NCI-H2081 treated with DMSO at 0.1 percent for 48 hours (cell line): ENCODE results near the gene DNAH11.

Experiments used
- DNase-seq: peaks from one replicate; lab custom pipeline; 2025; lab: John Stamatoyannopoulos, UW

The DNAH11 gene

DNA sequence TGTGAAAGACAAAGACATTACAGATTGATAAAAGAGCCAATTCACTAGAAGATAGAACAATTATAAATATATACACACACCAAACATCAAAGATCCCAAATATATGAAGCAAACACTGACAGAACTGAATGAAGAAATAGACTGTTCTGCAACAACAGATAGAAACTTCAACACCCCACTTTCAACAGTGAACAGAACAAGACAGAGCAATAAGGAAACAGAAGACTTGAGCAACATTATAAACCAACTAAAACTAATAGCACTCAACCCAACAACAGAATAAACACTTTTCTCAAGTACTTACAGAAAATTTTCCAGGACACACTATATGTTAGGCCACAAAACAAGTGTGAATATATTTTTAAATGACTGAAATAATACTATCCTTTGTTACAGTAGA is 392.0 kb downstream of the DNAH11 start:
- no peak for DNase-seq

DNA sequence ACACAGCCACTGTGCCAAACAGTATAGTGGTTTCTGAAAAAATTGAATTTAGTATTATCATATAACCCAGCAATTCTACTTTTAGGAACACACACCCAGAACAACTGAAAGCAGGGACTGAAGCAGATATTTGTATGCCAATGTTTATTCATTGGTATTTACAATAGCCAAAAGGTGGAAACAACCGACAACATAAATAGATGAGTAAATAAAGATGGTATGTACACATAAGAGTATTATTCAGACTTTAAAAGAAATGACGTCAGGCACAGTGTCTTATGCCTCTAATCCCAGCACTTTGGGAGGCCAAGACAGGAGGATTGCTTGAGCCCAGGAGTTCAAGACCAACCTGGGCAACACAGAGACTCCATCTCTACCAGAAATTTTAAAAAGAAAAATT is 395.6 kb downstream of the DNAH11 start:
- DNase-seq, result no peak

DNA sequence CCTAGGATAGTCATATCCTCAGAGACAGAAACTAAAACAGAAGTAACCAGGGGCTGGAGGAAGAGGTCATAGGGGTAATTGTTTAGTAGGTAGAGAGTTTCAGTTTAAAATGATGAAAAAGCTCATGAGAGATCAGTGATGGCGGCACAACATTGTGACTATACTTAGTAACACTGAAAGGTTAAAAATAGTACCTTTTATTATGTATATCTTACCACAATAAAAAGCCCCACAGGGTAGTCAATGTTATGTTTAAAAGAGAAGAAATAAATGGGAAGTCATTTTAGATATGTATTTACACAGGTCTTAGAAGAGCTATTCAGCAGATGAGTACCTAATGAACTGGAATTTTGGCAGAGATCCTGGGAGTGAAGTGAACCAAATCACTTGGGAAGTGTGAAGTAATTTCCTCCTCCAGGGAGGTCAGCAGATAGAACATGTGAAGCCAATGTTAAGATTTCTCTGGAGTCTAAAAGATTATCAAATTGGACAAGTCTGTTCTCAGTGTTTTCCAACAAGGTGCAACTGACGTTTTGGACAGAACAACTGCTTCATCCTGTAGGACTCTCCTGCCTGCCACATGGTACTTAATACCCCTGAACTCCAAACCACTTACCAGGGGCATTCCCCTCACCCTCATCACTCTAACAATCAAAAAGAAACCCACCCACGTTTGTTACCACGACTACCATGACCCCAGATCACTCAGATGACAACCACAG is 396.5 kb downstream of the DNAH11 start:
- DNase-seq, result no peak

DNA sequence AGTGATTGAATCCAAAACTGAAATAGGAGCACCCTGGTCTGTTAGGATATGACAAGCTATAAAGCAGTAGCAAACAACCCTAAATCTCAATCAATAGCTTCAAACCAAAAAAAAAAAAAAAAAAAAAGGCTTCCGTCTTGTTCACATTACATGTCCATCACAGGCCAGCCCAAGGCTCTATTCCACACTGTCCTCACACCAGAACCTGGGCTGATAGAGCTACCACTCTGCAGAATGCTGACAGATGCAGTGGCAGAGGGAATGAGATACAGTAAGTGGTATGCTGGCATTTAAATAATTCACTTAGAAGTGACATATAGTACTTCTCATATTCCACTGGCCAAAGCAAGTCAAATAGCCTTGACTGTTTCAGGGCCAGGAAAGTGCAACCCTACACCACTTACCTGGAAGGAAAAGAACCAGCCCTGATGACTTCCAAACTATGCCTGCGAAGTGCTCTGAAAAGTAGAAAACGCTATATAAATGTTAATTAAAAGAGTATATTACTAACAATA is 397.1 kb downstream of the DNAH11 start:
- DNase-seq, result no peak

DNA sequence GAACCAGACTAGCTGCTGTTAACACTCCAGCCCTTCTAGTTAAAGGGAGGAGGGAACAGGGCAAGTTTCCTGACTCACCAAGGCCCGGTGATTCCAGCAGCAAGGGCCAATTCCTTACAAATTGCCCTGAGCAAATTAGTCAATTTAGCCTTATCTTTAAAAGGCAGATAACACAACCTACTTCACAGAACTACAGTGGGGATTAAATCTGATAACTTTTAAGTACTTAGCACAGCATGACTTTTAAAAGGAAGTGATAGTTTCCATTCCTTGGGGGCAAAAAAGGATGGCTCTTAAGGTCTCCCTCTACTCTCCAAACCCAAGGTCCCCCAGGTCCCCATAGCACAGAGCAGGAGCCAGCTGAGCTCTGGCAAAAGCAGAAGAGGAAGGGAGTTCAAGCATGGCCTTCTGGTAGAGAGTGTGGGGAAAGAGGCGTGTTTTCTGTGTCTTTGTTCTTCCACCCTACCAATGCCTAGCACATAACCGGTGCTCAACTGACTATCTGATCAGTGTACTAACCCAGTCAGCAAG is 398.8 kb downstream of the DNAH11 start:
- DNase-seq, result no peak

DNA sequence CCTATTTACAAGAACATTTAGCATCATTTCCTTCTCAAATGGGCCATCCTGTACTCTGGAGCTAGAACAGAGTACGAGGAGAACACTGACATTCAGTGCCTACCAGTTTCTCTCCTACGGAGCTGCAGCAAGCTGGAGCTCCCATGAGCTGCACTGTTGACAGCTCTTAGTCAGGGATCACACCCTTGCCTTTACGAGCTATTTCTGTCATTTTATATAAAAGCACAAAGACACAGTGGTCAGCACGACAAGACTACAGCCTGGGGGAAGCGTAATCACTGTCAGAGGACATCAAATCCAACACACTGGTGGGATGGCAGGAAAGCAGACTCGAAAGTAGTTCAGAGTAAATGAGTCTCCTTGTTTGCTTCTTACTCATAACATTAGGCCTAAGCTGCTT is 400.1 kb downstream of the DNAH11 start:
- DNase-seq, result no peak

DNA sequence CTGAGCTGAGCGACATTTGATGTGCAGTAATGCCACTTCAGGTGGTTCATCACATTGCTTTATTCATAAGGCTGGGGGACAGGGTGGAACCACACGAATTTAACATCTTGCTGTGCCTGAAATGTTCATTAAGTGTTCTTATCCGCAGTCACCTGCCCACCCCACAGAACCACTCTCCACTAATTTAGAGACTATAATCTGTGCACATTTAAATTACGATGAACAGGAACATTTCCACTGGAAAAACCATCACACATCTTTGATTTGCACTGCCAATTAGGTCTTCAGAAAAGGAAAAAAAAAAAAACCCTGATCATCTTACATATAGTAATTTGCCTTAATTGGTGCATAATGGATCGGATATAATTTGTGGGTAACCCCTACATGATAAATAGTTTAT is 400.6 kb downstream of the DNAH11 start:
- no peak for DNase-seq

DNA sequence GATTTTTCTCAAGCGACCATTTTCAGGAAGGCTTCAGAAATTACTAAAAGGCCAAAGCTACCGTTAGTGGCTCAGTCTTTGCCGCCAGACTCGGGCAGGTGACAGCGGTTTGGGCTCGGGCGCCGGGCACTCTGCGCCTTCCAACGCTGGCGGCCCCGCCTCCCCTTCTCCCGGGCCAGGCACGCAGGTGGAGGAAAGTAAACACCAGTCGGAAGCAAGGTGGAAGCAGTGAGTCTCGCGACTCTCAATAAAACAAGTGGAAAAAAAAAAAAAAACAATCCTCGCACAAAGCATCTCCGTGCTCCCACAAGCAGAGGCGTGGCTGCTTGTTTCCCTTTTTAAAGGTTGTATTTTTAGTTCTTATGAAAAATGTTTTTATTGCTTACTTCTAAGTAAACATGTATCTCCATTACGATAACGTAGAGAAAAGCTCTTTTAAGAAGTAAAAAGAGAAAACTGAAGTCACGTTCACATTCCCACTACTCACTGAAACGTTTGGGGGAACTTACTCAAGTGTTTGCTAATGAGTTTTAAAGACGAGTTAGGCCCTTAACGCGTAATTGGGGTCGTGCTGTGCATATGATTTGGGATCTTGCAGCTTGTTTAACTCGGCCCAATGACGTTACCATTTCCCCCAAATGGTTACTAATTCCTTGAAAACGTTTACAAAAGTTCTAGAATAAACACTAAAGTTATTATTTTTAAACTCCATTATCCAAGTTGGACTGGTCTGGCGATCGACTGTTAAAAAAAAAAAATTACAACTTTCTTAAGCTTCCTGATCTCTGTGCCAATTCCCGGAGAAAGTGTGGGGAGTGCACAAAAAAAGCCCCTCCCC is 402.0 kb downstream of the DNAH11 start:
- DNase-seq, result no peak

DNA sequence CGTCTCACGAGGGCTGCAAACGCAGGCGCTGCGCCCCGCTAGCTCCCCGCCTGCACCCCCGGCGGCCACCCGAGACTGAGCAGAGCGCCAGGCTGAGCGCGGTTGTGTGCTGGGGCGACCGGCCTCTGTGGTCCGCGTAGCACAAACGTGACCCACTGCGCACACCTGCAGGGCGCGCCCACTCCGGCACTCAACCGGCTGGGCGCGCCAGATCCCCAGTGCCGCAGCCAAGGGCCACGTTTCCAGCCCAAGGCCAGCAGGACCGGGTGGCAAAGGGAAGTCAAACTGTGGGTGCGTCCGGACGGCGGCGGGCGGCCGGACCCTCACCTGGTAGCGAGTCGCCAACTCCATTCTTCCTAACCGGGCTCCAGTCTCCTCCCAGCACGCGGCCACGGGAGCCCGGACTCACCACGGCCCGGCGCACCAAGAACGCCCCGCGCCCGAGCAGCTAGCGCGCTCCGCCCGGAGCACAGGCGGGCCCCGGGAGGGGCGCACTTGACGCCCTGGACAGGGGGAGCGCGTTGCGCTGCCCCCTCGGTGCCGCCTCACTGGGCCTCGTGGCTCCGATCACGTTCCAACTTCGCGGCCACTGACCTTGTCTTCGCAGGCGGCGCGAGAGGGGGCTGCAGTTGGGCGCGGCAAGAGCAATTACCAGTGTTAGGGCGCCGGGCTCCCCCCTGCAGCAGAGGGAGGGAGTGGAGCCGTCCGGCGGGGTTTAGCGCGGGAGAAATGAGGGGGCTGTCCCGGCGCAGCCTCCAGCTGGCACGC is 402.8 kb downstream of the DNAH11 start, which contains the start of gene CDCA7L:
TSS of gene CDCA7L (minus strand) at position 446 of the 768 bp plus-strand sequence. CDS start at position 351, 95 bp downstream.
- DNase-seq, result no peak

DNA sequence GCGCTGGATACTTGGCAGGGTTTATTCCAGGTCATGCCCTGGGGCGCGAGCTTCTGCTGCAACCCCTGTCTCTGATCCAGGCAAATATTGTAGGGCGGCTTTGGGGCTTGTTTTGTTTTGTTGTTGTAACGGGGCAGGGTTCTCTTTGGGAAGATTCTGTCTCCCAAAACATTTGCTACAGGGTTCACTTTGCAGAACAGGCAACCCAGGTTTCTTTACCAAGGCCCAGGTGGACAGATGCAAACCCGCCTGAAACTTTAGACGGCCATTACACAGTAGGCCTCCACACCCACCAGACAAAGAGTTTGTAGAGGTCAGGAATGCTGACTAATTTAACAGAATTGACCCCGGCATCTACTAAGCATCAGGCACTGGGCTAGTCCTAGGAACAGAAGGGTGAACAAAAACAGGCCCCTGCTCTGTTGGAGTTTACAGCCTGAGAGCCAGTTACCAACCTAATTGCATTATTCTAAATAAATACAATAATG is 403.4 kb downstream of the DNAH11 start:
- peak; percentile 49 for DNase-seq

DNA sequence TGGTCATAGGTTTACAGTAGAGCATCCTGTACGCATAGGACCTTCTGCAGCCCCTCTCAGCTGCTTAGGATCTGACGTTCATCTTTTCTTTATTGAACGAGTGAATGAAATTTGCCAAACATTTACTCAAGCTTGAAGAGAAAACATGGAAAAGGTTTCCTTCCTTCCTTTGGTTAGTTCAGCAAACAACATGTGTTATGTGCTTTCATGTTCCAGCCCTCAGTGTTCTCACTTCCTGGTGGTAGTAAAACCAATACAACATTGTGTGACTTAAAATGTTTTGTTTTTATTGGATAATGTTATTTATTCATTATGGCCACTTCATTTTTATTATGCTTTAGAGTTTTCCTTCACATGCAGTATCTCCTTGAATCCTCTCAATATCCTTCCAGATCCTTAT is 404.2 kb downstream of the DNAH11 start:
- no peak for DNase-seq

DNA sequence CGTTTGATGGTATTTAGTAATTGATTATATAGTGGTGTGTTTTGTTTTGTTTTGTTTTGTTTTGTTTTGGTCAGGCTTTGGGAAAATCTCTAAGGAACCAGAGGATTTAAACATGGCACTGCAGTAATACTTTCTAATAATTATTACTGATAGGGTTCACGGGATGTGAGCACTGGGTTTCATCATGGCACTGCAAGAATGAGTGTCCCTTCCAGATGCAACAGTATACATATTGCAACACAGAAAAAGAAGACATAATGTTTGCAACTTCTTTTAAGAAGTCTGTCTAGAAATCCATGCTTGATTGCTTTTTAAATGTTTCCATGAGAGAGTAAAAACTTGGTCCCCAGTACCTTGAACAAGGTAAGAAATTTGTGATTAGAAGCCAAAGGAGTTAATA is 405.1 kb downstream of the DNAH11 start:
- DNase-seq, result no peak

DNA sequence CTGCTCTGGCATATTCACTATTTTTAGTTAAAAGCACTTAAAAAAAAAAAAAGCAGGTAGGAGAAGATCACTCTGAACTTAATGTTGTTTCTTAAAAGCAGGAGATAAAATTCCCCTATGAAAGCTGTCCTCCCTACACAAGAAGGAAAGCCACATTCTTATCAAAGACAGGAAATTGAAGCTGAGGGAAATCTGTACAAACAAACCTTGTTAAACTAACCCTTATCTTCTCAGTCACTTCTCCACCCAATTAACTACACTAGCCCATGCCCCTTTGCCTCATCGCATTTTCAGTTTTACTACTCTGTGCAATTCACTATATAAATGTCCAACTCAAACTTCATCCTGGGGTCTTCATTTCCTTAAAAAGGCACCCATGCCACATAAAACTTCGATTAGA is 405.5 kb downstream of the DNAH11 start:
- DNase-seq, result no peak

DNA sequence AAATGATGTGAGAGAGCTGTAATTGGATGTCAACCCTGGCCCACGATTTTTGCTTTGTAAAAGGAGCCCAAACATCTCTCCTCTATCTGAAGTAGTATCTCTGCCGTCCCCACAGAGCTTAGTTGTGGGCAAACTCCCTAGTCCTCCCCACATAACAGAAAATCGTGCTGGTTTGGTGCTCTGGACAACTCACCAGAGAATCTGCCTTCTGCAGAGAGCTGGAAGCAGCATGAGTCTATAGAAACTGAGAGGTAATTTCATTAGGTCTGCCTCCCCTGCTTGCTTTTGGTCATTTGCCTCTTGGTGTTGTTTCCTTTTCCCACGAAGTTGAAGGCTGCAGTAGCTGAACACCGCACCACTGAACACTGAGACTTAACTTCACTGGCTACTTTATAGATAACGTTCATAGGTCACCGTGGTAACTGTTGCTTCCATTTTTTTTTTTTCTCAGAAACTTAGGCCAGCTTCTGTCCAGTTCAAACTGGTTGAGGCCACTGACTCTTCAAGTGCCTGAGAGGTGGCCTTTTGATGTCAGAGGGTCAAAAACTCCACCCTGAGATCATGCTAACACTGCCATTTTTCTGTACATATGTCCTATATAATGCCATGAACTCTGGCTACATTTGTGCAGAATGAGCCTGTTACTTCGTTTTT is 406.2 kb downstream of the DNAH11 start:
- no peak for DNase-seq
